ENCODE results near the gene EHMT1.

Gene EHMT1

DNA sequence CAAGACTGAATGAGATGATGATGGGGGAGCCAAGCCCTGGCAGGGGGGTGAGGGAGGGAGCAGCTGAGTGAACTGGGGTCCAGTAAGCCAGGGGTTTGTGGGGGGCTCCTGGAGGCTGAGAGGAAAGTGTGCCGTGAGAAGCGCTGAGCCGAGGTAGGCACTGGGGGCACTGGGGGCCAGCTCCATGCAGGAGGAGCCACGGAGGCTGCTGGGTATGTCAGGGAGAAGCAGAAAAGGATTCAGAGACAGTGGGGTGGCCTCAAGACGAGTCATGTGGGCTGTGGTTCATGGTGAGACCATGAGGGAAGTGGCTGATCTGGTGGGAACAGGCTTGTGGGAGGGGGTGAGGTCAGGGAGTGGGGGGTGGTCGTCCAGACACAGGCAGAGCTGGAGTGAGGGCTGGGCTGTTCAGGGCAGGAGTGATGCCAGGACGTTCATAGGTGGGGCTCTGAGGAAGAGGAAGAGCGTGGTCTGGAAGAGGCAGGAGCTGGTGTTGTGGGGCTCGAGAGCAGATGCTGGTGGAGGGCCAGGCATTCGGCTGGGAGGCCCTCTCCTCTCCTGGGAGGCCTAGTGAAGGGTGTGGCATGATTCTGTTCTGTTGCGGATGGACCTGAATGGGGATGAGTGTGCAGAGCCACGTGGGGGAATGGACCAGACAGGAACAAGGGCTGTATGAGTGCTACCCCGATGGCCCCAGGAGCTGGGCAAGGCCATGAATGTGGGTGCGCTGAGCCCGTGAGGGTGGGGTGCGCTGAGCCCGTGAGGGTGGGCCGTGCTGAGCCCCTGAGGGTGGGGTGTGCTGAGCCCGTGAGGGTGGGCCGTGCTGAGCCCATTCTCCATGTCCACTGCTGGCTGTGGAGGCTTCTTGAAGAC is 166.1 kb downstream of the EHMT1 start:
- Histone ChIP-seq H3K36me3 (ENCODE audit: control insufficient read depth in 1 of 2, insufficient read depth in 2 of 2, low read length in 2 of 2) (peaks cover 21 to 66% of the 10 kb centered on the region in 2 donors), H3K4me3 (ENCODE audit: low read depth in 1 of 2, low read length in 2 of 2) (no peak overlapping the region), H3K4me1 (ENCODE audit: control insufficient read depth in 1 of 2, insufficient read depth in 2 of 2, low read length in 2 of 2) (peaks cover 0 to 20% of the 10 kb centered on the region in 2 donors), H3K9me3 (ENCODE audit: control insufficient read depth in 1 of 2, low read length in 2 of 2) (no peaks in the 10 kb centered on the region), H3K27ac (ENCODE audit: low read depth, low read length) (no peak overlapping the region), H3K27me3 (ENCODE audit: control insufficient read depth in 1 of 2, insufficient read depth in 2 of 2, low read length in 2 of 2) (no peaks in the 10 kb centered on the region), H3K9ac (ENCODE audit: low read depth in 1 of 2, low read length in 2 of 2) (no peak overlapping the region)

DNA sequence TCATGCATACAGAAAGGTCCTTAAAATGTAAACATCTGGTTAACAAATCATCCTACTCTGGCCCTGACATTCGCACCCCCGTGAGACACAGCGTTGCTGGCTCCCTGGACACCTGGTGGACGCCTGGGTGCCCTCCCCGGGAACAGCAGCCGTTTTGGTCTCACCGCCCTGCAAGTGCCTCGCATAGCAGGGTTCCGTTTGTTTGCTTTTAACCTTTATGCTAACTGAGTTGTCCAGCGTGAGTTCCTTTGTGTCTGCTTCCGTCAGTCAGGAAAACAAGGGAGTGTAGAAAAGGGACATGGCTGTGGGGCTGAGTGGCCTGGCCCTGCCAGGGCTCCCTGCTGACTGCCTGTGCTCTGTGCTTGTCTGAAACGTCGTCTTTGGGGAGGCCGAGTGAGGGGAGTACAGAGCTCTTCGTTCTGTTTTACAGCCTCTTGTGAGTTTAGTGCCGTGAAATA is 166.9 kb downstream of the EHMT1 start:
- Histone ChIP-seq H3K4me3 (ENCODE audit: low read depth in 1 of 2, low read length in 2 of 2) (no peak overlapping the region), H3K27ac (ENCODE audit: low read depth, low read length) (no peak overlapping the region), H3K36me3 (ENCODE audit: control insufficient read depth in 1 of 2, insufficient read depth in 2 of 2, low read length in 2 of 2) (peaks cover 20 to 65% of the 10 kb centered on the region in 2 donors), H3K9me3 (ENCODE audit: control insufficient read depth in 1 of 2, low read length in 2 of 2) (no peaks in the 10 kb centered on the region), H3K4me1 (ENCODE audit: control insufficient read depth in 1 of 2, insufficient read depth in 2 of 2, low read length in 2 of 2) (peaks cover 0 to 20% of the 10 kb centered on the region in 2 donors), H3K9ac (ENCODE audit: low read depth in 1 of 2, low read length in 2 of 2) (no peak overlapping the region), H3K27me3 (ENCODE audit: control insufficient read depth in 1 of 2, insufficient read depth in 2 of 2, low read length in 2 of 2) (no peaks in the 10 kb centered on the region)

DNA sequence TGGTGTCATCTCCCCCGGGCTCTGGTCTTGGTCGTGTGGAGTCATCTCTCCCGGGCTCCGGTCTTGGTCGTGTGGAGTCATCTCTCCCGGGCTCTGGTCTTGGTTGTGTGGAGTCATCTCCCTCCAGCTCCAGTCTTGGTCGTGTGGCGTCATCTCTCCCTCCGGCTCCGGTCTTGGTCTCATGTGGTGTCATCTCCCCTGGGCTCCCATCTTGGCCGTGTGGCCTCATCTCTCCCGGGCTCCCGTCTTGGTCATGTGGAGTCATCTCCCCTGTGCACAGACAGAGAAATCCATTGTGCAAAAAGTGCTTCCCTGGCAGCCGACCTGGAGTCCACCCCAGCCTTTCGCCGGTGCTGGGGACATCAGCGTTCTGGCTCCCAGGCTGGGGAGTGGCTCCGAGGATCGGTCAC is 167.7 kb downstream of the EHMT1 start:
- no peak overlapping the region for H3K9ac ChIP-seq (ENCODE audit: low read depth in 1 of 2, low read length in 2 of 2)
- H3K9me3 ChIP-seq (ENCODE audit: control insufficient read depth in 1 of 2, low read length in 2 of 2) = no peaks in the 10 kb centered on the region
- H3K36me3 ChIP-seq (ENCODE audit: control insufficient read depth in 1 of 2, insufficient read depth in 2 of 2, low read length in 2 of 2) = peaks cover 20 to 67% of the 10 kb centered on the region in 2 donors
- H3K4me3 ChIP-seq (ENCODE audit: low read depth in 1 of 2, low read length in 2 of 2) = no peak overlapping the region
- no peaks in the 10 kb centered on the region for H3K27me3 ChIP-seq (ENCODE audit: control insufficient read depth in 1 of 2, insufficient read depth in 2 of 2, low read length in 2 of 2)
- peaks cover 0 to 20% of the 10 kb centered on the region in 2 donors for H3K4me1 ChIP-seq (ENCODE audit: control insufficient read depth in 1 of 2, insufficient read depth in 2 of 2, low read length in 2 of 2)
- no peak overlapping the region for H3K27ac ChIP-seq (ENCODE audit: low read depth, low read length)

DNA sequence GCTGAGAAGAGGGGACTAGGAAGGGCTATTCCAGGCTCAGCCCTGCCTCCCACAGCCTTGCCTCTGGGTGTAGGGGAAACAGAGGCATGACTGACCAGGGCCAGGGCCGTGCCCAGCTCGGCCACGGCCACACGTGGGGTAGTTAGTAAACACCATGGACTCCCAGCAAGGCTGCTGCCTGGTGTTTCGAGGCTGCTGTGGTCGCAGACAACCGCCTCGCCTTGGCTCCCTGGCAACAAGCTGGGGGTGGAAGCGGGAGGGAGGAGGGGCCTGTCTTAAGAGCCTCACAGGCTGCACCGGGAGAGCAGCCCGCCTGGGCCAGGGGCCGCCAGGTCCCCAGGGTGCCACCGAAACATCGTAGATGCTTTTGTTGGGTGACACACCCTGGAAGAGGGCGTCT is 168.6 kb downstream of the EHMT1 start:
- Histone ChIP-seq H3K36me3 (ENCODE audit: control insufficient read depth in 1 of 2, insufficient read depth in 2 of 2, low read length in 2 of 2) (peaks cover 13 to 67% of the 10 kb centered on the region in 2 donors), H3K4me1 (ENCODE audit: control insufficient read depth in 1 of 2, insufficient read depth in 2 of 2, low read length in 2 of 2) (peaks cover 0 to 20% of the 10 kb centered on the region in 2 donors), H3K27me3 (ENCODE audit: control insufficient read depth in 1 of 2, insufficient read depth in 2 of 2, low read length in 2 of 2) (no peaks in the 10 kb centered on the region)

DNA sequence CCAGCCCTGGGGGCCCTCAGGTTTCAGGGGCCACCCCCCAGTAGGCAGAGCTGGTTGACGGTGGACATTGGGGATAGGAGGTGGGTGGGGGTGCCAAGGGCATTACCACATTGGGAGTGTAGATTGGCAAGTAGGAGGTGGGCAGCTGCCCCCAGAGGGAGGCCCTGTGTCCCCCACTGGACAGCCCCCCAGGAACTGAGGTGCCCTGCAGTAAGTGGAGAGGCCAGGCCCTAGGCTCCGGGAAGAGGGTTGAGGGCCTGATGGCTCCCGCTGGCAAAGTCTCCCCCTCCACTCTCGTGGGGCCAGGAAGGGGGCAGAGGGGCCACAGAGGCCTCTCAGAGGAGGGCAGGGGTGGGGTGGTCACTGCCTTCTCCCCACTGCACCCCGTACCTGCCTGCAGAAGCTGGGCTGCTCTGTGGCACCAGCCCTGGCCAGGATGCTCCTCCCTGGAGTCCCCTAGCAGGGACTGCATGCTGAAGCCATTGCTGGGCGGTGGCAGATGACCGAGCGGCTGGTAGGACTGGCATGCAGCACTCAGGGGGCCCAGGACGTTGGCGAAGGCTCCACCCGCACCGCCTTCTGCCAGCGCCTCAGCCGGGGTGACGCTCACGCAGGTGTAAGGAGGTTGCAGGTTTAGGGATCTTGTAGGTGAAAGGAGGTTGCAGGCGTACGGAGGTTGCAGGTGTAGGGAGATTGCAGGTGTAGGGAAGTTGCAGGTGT is 169.1 kb downstream of the EHMT1 start:
- no peaks in the 10 kb centered on the region for H3K27me3 ChIP-seq (ENCODE audit: control insufficient read depth in 1 of 2, insufficient read depth in 2 of 2, low read length in 2 of 2)
- H3K9ac ChIP-seq (ENCODE audit: low read depth in 1 of 2, low read length in 2 of 2) = peak overlapping the region in 1 of 2 donors; percentile 57
- peaks cover 12 to 67% of the 10 kb centered on the region in 2 donors for H3K36me3 ChIP-seq (ENCODE audit: control insufficient read depth in 1 of 2, insufficient read depth in 2 of 2, low read length in 2 of 2)
- H3K4me1 ChIP-seq (ENCODE audit: control insufficient read depth in 1 of 2, insufficient read depth in 2 of 2, low read length in 2 of 2) = peaks cover 0 to 20% of the 10 kb centered on the region in 2 donors
- no peaks in the 10 kb centered on the region for H3K9me3 ChIP-seq (ENCODE audit: control insufficient read depth in 1 of 2, low read length in 2 of 2)
- H3K4me3 ChIP-seq (ENCODE audit: low read depth in 1 of 2, low read length in 2 of 2) = peak overlapping the region; percentile 46 to 67
- H3K27ac ChIP-seq (ENCODE audit: low read depth, low read length) = no peak overlapping the region

More for the DNA sequence above, 168.6 kb downstream of the EHMT1 start:
- no peaks in the 10 kb centered on the region for H3K9me3 ChIP-seq (ENCODE audit: control insufficient read depth in 1 of 2, low read length in 2 of 2)
- H3K9ac ChIP-seq (ENCODE audit: low read depth in 1 of 2, low read length in 2 of 2) = no peak overlapping the region
- no peak overlapping the region for H3K4me3 ChIP-seq (ENCODE audit: low read depth in 1 of 2, low read length in 2 of 2)
- no peak overlapping the region for H3K27ac ChIP-seq (ENCODE audit: low read depth, low read length)

DNA sequence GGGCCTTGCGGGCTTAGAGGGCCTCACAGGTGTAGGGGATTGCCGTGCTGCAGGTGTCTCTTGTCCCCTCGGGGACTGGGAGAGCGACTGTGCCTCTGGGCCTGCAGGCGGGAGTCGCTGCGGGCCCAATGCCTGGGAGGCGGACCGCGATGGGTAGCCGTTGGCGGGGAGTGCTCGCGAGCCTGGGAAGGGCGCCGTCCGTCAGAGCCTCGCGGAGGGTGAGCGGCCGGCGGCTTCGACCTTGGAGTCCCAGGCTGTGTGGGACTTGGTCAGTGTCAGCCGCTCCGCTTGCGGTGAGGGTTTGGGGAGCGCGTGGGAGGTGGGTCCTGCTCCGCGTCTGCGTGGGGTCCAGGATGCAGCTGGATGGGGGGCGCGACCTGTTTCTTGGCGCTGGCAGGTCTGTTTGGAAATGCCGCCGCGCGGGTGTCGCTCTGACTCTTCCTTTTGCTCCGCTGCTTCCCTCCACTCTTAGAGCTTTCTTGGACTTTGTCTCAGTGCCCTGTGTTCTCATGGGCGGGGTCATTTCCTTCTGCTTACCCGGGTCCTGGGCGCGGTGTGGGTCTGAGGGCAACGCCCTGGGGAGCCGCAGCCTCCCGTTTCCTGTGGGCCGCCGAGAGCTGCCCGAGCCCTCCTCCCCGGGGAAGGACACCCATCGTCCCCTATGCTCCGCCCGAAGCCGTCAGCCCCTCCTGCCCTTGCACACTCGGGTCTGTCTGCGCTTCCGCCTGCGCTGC is 169.9 kb downstream of the EHMT1 start:
- Histone ChIP-seq H3K27ac (ENCODE audit: low read depth, low read length) (peak overlapping the region; percentile 76), H3K4me3 (ENCODE audit: low read depth in 1 of 2, low read length in 2 of 2) (peak overlapping the region; percentile 46 to 67), H3K36me3 (ENCODE audit: control insufficient read depth in 1 of 2, insufficient read depth in 2 of 2, low read length in 2 of 2) (peaks cover 17 to 69% of the 10 kb centered on the region in 2 donors)

DNA sequence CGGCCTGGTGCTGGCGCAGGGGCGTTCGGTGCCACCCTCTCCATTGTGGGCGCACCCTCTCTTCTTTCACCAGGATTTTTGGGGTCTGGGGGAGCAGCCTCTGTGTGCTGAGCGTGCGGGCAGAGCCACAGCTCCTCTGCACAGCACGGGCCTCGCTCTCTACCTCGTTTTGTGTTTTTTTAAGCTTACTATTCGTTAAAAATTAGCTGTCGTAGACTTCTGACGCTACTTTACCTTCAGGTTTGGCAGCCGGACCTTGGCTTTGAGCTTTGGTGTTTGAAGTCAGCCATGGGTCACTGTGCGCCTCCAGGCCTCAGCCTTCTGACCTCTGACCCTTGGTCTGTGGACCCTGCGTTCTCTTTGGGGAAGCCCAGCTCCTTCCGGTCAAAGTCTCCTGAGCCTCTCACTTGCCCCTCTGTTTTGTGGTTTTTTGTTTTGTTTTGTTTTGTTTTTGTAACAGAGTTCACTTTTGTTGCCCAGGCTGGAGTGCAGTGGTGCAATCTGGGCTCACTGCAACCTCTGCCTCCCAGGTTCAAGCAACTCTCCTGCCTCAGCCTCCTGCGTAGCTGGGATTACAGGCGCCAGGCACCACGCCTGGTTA is 170.6 kb downstream of the EHMT1 start:
- peak overlapping the region; percentile 36 to 51 for H3K4me3 ChIP-seq (ENCODE audit: low read depth in 1 of 2, low read length in 2 of 2)
- H3K36me3 ChIP-seq (ENCODE audit: control insufficient read depth in 1 of 2, insufficient read depth in 2 of 2, low read length in 2 of 2) = peaks cover 17 to 67% of the 10 kb centered on the region in 2 donors
- H3K27me3 ChIP-seq (ENCODE audit: control insufficient read depth in 1 of 2, insufficient read depth in 2 of 2, low read length in 2 of 2) = no peaks in the 10 kb centered on the region
- peaks cover 0 to 20% of the 10 kb centered on the region in 2 donors for H3K4me1 ChIP-seq (ENCODE audit: control insufficient read depth in 1 of 2, insufficient read depth in 2 of 2, low read length in 2 of 2)
- no peaks in the 10 kb centered on the region for H3K9me3 ChIP-seq (ENCODE audit: control insufficient read depth in 1 of 2, low read length in 2 of 2)
- peak overlapping the region; percentile 26 to 43 for H3K9ac ChIP-seq (ENCODE audit: low read depth in 1 of 2, low read length in 2 of 2)
- H3K27ac ChIP-seq (ENCODE audit: low read depth, low read length) = peak overlapping the region; percentile 76

More for the DNA sequence above, 169.9 kb downstream of the EHMT1 start:
- Histone ChIP-seq H3K27me3 (ENCODE audit: control insufficient read depth in 1 of 2, insufficient read depth in 2 of 2, low read length in 2 of 2) (no peaks in the 10 kb centered on the region), H3K9ac (ENCODE audit: low read depth in 1 of 2, low read length in 2 of 2) (peak overlapping the region; percentile 26 to 57), H3K4me1 (ENCODE audit: control insufficient read depth in 1 of 2, insufficient read depth in 2 of 2, low read length in 2 of 2) (peaks cover 0 to 20% of the 10 kb centered on the region in 2 donors), H3K9me3 (ENCODE audit: control insufficient read depth in 1 of 2, low read length in 2 of 2) (no peaks in the 10 kb centered on the region)

DNA sequence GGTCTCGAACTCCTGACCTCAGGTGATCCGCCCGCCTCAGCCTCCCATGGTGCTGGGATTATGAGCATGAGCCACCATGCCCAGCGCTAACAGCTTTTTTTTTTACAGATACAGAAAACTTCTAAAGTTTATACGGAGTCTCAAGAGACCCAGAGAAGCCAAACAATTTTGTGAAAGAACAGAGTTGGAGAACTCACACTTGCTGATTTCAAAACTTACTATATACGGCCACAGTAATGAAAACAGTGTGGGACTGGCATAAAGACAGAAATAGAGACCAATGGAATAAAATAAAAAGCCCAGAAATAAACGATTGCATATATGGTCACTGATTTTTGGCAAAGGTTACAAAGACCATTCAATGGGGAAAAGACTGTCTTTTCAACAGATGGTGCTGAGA is 173.1 kb downstream of the EHMT1 start:
- H3K27ac ChIP-seq (ENCODE audit: low read depth, low read length) = no peak overlapping the region
- H3K27me3 ChIP-seq (ENCODE audit: control insufficient read depth in 1 of 2, insufficient read depth in 2 of 2, low read length in 2 of 2) = no peaks in the 10 kb centered on the region
- H3K36me3 ChIP-seq (ENCODE audit: control insufficient read depth in 1 of 2, insufficient read depth in 2 of 2, low read length in 2 of 2) = peaks cover 23 to 61% of the 10 kb centered on the region in 2 donors
- no peak overlapping the region for H3K4me3 ChIP-seq (ENCODE audit: low read depth in 1 of 2, low read length in 2 of 2)
- H3K4me1 ChIP-seq (ENCODE audit: control insufficient read depth in 1 of 2, insufficient read depth in 2 of 2, low read length in 2 of 2) = peaks cover 0 to 20% of the 10 kb centered on the region in 2 donors
- H3K9me3 ChIP-seq (ENCODE audit: control insufficient read depth in 1 of 2, low read length in 2 of 2) = no peaks in the 10 kb centered on the region
- H3K9ac ChIP-seq (ENCODE audit: low read depth in 1 of 2, low read length in 2 of 2) = no peak overlapping the region

DNA sequence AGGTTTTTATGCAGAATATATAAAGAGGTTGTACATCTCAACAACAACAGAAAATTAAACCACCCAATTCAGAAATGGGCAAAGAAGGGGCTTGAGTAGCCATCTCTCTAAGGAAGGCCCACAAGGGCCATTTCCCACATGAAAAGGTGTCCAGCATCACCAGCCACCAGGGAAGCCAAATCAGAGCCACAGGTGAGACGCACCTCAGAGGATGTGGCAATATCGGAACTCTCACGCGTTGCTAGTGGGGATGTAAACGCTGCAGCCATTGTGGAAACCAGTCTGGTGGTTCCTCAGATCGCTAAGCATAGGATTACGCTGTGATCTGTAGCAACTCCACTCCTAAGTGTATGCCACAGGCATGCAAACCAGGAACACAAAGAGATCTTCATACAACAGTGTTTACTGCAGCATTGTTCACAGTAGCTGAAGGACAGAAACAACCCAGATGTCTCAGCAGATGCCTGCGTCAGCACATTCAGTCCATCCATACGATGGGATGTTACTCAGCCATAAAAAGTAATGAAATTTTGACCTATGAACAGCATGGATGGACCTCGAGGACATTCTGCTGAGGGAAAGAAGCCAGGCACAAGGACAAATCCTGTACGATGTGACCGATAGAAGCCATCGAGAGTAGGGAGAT is 174.5 kb downstream of the EHMT1 start:
- Histone ChIP-seq H3K4me3 (ENCODE audit: low read depth in 1 of 2, low read length in 2 of 2) (no peak overlapping the region), H3K9me3 (ENCODE audit: control insufficient read depth in 1 of 2, low read length in 2 of 2) (no peaks in the 10 kb centered on the region), H3K27ac (ENCODE audit: low read depth, low read length) (no peak overlapping the region), H3K27me3 (ENCODE audit: control insufficient read depth in 1 of 2, insufficient read depth in 2 of 2, low read length in 2 of 2) (no peaks in the 10 kb centered on the region), H3K4me1 (ENCODE audit: control insufficient read depth in 1 of 2, insufficient read depth in 2 of 2, low read length in 2 of 2) (peaks cover 0 to 10% of the 10 kb centered on the region in 2 donors), H3K36me3 (ENCODE audit: control insufficient read depth in 1 of 2, insufficient read depth in 2 of 2, low read length in 2 of 2) (peaks cover 29 to 64% of the 10 kb centered on the region in 2 donors), H3K9ac (ENCODE audit: low read depth in 1 of 2, low read length in 2 of 2) (no peak overlapping the region)

Data from duodenal mucosa (tissue), 2 donors.